ENCODE measurements around the gene PC.

Gene PC

DNA sequence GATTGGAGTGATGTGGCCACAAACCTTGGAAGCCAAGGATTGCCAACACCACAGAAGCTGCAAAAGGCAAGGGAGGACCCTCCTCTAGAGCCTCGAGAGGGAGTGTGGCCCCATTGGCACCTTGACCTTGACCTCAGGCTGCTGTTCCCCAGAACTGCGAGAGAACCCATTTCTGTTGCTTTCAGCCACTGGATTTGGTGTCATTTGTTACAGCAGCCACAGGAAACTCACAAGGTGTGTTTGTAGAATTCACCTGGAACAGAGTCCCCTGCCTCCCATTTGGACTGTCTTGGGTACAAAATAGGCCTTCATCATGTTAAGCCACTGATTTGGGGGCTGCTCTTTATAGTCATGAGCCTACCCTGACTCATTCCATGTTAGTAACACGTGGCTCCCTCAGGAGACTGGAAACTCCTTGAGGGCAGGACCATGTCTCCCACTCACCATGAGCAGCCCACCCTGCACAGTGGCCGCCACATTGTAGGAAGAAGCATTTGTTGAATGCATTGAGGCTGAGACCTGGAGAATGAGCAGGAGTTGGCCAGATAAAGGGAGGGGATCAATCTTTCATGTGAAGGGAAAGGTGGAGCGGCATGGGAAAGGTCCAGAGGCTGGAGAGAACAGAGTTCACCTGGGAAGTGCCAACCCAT lies 25.2 kb upstream of the PC start:
- DNase-seq (ENCODE audit: low read depth, low spot score): no peak
- no peak overlapping the region for H3K27ac ChIP-seq

DNA sequence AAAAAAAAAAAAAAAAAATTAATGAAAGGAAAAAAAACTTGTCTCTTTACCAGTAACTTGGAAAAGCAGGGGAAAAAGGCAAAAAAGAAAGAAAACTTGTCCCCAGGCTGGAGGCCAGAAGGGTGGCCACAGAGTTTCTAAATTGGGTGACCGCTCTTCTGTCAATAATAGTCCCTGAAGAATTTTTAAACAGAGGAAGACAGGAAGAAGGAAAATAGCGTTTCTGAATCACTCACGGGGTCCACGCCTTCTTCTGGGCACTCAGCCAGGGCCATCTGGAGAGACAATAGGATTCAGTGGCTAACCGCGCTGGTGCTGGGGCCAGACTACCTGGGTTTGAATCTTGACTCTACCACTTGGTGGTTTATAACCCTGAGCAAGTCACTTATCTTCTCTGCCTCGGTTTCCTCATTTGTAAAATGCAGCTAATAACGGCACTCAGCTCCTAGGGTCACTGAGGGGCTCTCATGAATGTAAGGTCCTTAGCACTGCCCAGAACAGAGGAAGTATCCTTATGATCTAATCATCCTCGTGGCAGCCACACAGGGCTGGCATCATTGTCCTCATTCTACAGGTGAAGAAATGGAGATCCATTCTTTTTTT lies 23.9 kb upstream of the PC start:
- H3K27ac ChIP-seq: peak overlapping the region; percentile 37
- peak; percentile 67 for DNase-seq (ENCODE audit: low read depth, low spot score)

DNA sequence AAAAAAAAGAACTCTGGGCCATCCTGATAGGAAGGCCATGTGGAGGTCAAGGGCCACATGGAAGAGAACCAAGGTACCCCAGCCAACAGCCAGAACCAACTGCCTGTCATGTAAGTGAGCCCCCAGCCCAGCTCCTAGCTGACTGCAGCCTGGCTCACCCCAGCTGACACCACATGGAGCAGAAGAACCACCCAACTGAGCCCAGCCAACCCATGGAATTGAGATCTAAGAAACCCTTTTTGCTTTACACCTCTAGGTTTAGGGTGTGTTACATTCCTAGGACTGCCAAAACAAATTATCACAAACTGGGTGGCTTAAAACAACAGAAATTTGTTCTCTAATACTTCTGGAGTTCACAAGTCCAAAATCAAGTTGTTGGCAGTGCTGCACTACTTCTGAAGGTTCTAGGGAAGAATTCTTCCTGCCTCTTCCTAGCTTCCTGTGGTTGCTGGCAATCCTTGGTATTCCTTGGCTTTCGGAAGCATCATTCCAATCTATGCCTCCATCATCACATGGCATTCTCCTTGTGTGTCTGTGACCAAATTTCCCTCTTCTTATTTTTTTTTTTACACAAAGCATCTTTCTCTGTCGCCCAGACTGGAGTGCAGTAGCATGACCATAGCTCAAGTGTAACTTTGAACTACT lies 21.3 kb upstream of the PC start:
- no peak for DNase-seq (ENCODE audit: low read depth, low spot score)
- no peak overlapping the region for H3K27ac ChIP-seq

DNA sequence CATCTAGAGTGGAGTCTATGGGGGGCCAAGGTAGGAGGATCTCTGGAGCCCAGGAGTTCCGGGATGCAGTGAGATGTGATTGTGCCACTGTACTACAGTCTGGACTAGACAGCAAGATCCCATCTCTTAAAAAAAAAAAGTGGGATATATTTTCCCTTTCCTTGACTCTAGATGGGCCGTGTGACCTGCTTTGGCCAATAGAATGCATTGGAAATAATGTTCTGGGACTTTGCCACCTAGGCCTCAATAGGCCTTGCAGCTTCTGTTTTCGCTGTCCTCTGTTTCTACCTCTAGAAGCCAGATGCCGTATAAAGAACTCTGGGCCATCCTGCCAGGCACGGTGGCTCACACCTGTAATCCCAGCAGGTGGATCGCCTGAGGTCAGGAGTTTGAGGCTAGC lies 20.5 kb upstream of the PC start:
- no peak overlapping the region for H3K27ac ChIP-seq
- DNase-seq (ENCODE audit: low read depth, low spot score): no peak

DNA sequence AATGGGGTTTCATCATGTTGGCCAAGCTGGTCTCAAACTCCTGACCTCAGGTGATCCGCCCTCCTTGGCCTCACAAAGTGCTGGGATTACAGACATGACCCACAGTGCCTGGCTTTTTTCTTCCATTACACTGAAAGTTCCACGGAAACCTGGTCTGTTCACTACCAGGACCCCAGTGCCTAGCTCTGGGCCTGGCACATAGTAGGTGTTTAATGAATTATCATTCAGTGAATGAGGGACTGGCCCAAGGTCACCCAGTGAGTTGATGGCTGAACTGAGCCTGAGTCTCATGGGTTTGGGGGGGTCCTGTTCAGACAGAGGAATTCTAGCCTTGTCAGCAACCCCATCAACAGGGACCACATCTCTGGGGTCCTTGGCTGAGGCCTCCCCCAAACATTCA lies 20.0 kb upstream of the PC start:
- no peak for DNase-seq (ENCODE audit: low read depth, low spot score)
- H3K27ac ChIP-seq: no peak overlapping the region

DNA sequence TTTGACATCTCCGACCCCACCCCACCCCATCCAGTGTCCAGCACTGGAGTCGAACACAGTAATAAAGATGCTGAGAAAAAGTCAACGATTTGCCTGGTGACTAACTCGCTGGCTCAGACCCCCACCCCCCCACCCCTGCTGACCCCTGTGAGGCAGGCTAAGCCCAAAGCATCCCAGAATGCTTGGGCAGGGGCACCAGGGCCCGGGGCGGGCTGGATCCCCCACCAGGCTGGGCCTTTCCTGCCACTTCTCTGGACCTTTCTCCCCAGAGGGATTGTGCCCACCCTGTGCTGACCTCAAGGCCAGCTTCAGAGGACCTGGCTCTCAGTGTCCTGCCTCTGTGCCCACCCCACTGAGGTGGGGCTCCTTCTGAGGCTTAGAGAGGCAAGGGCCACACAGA lies 18.7 kb upstream of the PC start:
- no peak for DNase-seq (ENCODE audit: low read depth, low spot score)
- no peak overlapping the region for H3K27ac ChIP-seq

DNA sequence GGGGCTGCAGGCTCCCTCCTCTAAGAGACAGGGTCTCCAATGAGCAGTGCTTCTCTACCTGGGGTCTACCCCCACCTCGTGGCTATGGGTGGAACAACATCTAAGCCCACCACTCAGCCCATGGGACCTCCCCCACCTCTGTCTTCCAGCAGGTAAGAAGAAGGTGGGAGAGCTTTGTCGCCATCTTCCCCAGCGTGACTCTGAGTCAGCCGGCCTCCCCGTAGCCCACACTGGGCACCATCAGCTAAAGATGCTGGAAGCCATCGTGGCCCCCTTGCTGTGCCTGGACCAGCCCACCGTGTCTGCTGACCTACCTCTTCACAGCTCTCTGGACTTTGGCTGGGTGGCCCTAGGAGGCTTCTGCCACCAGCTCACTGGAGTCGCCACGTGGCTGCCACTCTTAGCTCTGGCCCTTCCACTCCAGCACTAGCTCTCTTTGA lies 17.9 kb upstream of the PC start:
- H3K27ac ChIP-seq: no peak overlapping the region
- DNase-seq (ENCODE audit: low read depth, low spot score): no peak

DNA sequence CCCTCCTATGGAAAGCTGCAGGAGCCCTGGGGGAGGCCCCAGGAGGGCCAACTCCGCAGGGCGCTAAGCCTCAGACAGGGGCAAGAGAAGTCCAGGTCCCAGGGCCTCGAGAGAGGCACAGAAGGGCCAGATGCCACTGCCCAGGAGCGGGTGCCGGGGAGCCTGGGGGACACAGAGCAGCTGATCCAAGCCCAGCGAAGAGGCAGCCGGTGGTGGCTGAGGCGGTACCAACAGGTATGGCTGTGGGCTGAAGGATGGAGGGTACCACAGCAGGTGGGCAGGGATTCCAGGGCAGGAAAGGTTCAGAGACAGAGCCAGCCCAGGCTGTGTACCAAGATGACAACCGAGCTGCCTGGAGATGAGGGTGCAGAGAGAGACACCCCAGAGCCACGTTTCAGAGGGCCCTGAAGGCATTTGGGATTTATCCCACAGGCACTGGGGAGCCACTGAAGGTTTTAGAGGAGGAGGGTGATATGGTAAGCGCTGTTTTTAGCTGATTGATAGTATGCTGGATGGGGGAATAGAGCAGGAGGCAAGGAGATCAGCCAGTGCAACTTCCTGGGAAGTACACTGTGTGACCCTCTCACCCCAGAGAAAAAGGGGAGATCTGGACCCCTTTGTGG lies 17.3 kb upstream of the PC start:
- no peak for DNase-seq (ENCODE audit: low read depth, low spot score)

DNA sequence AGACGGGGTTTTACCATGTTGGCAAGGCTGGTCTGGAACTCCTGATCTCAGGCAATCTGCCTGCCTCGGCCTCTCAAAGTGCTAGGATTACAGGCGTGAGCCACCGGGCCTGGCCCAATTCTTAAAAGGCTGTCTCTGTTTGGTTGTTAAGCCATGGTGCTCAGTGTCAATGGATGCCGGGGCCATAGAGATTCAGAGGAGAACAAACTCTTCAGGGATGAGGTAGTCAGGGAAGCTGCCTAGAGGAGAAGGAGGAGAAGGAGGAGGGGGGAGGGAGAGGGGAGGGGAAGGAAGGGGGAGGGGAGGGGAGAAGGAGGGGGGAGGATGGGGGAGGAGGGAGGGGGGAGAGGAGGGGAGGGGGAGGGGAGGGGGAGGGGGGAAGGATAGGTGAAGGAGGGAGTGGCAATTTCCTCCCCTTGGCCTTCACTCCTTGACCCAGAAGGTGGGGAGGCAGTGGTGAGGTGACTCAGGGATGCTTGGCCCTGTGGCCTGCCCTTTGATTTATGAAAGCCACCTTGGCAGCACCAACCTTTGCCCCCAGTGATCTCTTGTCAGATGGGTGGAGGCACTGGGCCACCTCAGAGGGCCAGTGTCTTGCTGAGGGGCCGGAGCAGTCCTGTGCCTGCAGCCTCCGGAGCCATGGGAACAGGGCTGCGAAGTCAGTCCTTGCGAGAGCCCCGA lies 16.7 kb upstream of the PC start, which contains the start of gene C11orf86:
Gene C11orf86 (plus strand): TSS at position 581 of the 681 bp plus-strand sequence. CDS start 59 bp downstream, at position 640.
- no peak for DNase-seq (ENCODE audit: low read depth, low spot score)
- no peak within 1 kb of the TSS for H3K27ac ChIP-seq

More for the DNA sequence above, 17.3 kb upstream of the PC start:
- no peak overlapping the region for H3K27ac ChIP-seq

DNA sequence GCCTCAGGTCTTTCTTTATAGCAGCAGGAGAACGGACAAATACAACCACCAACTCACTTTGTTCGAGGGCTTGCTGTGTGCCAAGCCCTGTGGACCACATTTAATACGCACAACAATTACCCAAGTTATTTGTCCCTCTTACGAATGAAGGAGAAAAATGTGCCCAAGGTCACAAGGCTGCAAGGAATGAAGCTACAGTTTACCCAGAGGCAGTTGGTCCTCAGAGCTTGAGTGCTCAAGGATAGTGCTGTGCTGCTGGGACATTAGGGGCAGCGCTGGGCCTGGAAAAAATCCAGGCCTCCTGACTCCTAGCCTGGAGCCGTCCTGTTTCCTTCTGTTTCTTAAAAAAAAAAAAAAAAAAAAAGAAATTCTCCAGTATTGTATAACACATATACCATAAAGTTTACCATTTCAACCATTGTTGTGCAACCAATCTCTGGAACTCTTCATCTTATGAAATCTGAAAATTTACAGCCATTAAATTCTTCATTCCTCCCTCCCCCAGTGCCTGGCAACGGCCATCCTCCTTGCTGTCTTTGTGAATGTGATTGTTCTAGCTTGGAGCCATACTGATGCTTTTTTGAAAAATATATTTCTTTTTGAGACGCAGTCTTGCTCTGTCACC lies 15.9 kb upstream of the PC start:
- no peak overlapping the region for H3K27ac ChIP-seq
- no peak for DNase-seq (ENCODE audit: low read depth, low spot score)

DNA sequence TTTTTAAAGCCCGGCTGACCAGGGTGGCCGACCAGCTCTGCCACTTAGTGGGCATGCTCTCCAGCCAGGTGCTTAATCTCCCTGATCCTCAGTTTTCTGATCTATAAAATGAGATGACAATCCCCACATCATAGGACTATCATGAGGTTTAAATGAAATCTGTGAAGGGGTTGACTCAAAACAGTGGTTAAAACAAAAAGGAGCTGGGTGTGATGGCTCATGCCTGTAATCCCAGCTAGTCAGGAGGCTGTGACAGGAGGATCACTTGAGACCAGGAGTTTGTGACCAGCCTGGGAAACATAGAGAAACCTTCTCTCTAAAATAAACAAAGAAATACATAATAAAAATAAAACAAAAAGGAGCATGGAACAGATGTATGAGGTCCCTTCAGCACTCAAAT lies 13.3 kb upstream of the PC start:
- H3K27ac ChIP-seq: peak overlapping the region; percentile 98
- DNase-seq (ENCODE audit: low read depth, low spot score): no peak

DNA sequence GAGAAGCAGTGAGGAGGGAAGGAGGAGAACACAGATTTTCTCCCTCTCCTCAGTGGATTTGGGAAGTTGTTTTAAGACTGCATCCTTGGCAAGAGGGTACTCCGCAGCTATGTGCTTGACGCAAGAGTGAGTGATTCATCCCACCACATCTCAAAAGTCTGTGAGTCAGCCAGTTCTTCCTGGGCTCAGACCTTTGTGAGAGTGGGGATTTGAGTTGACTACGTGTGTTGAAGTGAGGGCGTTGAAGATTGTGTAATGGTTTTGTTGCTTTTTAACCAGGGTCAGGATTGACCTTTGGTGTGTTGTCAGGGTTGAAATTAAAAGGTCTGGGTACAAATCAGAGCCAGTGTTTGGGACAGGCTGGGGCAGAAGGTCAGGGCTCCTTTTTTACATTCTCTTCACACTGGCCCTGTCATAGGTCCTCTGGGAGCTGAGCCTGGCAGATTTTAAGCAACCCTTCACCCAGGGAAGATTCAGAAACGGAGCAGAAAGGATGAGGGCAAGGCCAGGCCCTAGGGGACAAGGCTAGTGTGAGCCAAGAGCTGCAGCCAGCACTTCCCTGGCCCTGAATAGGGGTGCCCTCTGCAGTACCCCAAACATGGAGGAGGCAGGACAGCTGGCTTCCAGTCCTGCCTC lies 12.7 kb upstream of the PC start:
- DNase-seq (ENCODE audit: low read depth, low spot score): peak; percentile 95
- H3K27ac ChIP-seq: peak overlapping the region; percentile 98

DNA sequence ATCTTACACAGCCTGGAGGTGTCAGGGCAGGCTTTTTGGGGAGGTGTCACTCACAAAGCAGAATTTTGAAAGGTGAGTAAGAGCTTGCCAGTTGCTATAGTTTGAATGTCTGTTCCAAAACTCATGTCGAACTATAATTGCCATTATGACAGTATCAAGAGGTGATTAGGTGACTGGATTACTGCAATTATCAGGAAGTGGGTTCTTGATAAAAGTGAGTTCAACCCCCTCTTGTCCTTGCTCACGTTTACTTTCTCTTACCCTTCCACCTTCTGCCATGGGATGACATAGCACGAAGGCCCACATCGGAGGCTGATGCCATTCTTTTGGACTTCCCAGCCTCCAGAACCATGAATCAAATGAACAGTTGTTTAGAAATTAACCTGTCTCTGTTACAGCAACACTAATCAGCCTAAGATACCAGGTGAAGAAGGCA lies 12.2 kb upstream of the PC start:
- peak overlapping the region; percentile 98 for H3K27ac ChIP-seq
- no peak for DNase-seq (ENCODE audit: low read depth, low spot score)

DNA sequence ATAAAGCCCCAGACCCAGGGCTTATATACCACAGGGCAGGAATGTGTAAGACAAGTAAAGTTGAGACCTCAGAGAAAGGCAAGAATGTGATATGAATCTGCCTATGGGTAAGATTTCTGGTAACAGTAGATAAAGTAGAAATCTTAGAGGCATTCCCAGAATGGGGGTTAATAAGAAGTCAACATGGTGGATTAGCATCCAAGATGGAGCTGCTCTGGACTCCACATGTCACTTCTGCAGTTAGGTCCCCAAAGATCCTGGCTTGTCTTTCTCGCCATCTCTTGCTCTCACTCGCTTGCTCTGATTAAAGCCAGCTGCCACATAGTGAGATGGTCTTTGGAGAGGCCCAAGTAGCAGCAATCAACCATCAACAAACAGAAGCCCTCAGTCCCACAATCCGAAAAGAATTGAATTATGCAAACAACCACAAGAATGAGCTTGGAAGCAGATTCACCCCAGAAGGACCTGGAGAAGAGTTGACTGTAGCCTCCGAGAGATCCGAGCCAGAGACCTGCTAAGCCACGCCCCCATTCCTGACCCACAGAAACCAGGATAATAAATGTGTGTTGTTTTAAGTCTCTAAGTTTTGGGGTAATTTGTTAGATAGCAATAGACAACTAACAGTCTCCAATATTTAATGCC lies 11.5 kb upstream of the PC start:
- peak overlapping the region; percentile 98 for H3K27ac ChIP-seq
- no peak for DNase-seq (ENCODE audit: low read depth, low spot score)

DNA sequence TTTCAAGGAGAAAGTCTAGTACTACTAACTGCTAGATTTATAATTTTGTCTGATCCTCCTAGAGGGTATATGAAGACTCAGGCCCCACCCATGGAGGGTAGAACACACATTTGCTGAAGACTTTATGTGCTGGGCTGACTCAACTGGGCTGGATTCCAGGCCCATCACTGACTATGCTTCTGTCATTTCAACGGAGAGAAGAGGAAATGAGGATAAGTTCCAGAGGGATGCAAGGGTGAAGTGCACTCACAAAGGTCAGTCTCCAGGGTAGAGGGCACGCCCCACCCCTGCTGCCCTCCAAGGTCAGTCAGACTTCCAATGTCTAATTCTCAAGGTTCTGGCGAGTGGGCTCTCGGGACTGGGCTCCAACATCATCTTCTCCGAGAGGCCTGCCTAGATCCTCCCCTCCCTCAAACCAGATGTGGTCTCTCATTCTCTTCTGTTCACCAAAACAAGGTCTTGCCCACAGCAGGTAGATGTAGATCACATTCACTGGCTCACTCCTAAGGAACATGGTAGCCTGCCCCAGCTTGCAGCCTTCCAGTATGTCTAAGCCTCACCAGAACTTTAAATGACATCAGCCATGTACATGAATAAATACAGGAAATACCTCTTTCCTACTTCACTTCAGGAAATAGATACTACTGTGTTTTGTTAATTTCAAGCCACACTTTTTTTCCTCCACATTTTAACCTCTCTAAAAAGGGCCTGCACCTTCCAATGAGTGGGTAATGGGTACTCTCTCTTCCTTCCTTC lies 9.7 kb upstream of the PC start:
- DNase-seq (ENCODE audit: low read depth, low spot score): peak; percentile 81
- H3K27ac ChIP-seq: peak overlapping the region; percentile 98

DNA sequence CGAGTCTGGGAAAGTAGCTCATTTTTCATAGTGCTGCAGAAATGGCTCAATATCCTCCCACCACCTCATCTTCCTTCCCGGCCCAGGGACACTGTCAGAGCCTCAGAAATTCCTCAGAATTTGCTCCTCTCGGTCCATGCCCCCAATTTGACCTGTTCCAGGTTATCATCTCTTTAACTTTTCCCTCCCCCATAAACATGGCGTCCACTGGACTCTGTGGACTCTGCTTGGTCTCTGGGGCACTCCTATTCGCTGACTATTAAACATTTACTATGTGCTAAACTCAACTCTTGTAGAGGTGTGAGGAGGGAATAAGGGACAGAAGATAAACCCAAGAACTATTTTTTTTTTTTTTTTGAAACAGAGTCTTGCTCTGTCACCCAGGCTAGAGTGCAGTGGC lies 8.2 kb upstream of the PC start:
- no peak overlapping the region for H3K27ac ChIP-seq
- no peak for DNase-seq (ENCODE audit: low read depth, low spot score)

DNA sequence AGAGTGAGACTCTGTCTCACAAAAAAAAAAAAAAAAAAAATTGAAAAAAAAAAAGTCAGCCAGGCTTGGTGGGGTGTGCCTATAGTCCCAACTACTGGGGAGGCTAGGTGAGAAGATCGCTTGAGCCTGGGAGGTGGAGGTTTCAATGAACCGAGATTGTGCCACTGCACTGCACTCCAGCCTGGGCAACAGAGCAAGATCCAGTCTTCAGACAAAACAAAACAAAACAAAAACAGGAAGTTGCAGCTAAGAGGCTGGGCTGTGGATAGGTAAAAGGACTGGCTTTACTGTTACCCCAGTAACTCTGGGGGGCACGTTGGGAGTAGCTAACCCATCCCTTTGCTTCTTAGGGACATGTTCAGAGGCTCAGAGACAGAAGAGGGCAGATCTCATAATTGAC lies 6.3 kb upstream of the PC start:
- no peak for DNase-seq (ENCODE audit: low read depth, low spot score)

DNA sequence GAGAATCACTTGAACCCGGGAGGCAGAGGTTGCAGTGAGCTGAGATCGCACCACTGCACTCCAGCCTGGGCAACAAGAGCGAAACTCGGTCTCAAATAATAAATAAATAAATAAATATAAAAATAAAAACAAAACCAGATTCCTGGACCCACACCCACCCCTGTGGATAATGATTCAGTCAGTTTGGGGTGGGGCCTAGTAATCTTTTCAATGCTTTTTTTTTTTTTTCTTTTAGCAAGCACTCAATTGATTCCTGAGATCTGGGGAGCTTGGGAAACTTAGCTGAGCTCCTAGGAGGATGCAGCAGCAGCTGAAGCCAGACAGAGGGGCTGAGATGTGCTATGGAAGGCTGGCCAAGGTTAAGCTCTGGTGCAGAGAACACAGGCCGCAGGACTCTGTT lies 4.6 kb upstream of the PC start:
- no peak overlapping the region for H3K27ac ChIP-seq
- DNase-seq (ENCODE audit: low read depth, low spot score): no peak

More for the DNA sequence above, 6.3 kb upstream of the PC start:
- H3K27ac ChIP-seq: no peak overlapping the region

DNA sequence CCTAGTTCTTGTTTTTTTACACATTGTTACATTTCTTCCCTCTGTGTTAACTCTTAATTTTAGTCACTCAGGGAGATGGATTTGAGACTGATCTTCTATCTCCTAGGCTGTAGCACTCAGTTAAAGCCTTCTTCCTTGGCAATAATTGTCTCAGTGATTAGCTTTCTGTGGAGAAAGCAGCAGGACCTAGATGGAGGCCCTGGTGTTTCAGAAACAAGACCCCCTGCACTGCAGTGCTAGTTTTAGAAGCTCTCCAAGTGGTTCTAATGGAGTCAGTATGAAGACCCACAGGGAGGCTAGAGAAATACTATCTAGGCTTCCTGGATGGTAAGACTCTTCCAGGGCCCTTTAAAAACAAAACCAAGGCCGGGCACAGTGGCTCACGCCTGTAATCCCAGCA lies 4.1 kb upstream of the PC start:
- no peak for DNase-seq (ENCODE audit: low read depth, low spot score)
- no peak overlapping the region for H3K27ac ChIP-seq
